Upper lobe of left lung (tissue), 4 donors: ENCODE data around the gene LBX2.

Experiments used
- POLR2A ChIP-seq, 4 donors: fragments of 450-650 bp; IDR thresholded peaks; one replicate each; pipeline ENCODE4 v1.5.1; 2016 to 2017; ENCODE audit warnings: antibody characterized with exemption in 4 of 4, mild to moderate bottlenecking in 2 of 4
- POLR2AphosphoS5 ChIP-seq, 2 donors: sonication (generic); formaldehyde crosslinking; IDR thresholded peaks; one replicate each; pipeline ENCODE4 v1.5.1; 2017; ENCODE audit warnings: antibody characterized with exemption in 2 of 2
- TF ChIP-seq, protein P1 (sequence below), 6 experiments: fragments of 450-650 bp in 4 of 6; fragments of 200-600 bp in 2 of 6; sonication (generic) in 2 of 6; IDR thresholded peaks; one replicate each; pipeline ENCODE4 v1.5.1; 2016 to 2019; ENCODE audit warnings: antibody characterized with exemption in 6 of 6

GRCh38 chr2:74486141-74486540, 13.3 kb downstream of the LBX2 start:
- TF ChIP-seq, protein P1, sequence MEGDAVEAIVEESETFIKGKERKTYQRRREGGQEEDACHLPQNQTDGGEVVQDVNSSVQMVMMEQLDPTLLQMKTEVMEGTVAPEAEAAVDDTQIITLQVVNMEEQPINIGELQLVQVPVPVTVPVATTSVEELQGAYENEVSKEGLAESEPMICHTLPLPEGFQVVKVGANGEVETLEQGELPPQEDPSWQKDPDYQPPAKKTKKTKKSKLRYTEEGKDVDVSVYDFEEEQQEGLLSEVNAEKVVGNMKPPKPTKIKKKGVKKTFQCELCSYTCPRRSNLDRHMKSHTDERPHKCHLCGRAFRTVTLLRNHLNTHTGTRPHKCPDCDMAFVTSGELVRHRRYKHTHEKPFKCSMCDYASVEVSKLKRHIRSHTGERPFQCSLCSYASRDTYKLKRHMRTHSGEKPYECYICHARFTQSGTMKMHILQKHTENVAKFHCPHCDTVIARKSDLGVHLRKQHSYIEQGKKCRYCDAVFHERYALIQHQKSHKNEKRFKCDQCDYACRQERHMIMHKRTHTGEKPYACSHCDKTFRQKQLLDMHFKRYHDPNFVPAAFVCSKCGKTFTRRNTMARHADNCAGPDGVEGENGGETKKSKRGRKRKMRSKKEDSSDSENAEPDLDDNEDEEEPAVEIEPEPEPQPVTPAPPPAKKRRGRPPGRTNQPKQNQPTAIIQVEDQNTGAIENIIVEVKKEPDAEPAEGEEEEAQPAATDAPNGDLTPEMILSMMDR (IDR thresholded peaks at IDR 0.05): no peak
- TF ChIP-seq POLR2A (IDR thresholded peaks at IDR 0.05): no peak
- no peak for TF ChIP-seq POLR2AphosphoS5 (IDR thresholded peaks at IDR 0.05)
